Smooth muscle cell of the brain vasculature (primary cell): ENCODE results near the gene CLEC17A.

Source experiments
- DNase-seq: peaks from one replicate; pipeline ENCODE4 v3.0.0-alpha.2; 2012; ENCODE audit warnings: low read depth, low spot score

Gene CLEC17A

GRCh38 chr19:14650161-14650560 lies 67.3 kb downstream of the CLEC17A start:
- no peak for DNase-seq

- no peak for DNase-seq
Observed at GRCh38 chr19:14654786-14655560, 72.1 kb downstream of the CLEC17A start.

DNA sequence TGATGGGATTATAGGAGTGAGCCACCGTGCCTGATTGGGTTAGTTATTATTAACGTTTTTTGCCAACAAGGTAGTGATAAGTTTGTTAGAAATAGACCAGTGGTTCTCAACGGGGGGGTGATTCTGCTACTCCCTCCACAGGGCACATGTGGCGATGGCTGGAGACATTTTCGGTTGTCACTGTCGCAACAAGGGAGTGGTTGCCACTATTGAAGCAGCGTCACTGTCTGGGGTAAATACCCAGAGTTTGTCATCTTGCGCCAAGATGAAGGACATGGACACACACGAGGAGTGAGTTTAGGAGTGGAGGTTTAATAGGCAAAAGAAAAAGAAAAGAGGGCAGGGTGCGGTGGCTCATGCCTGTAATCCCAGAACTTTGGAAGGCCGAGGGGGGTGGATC lies 72.8 kb downstream of the CLEC17A start:
- DNase-seq = no peak

GRCh38 chr19:14659874-14660489 lies 77.1 kb downstream of the CLEC17A start:
- no peak for DNase-seq

- no peak for DNase-seq
Observed at GRCh38 chr19:14661372-14661924, 78.6 kb downstream of the CLEC17A start.
